RKO (cell line): Measurements from ENCODE around the gene TMEFF2.
"Not testable (repeated sequence)": the region's sequence is repeated elsewhere in the genome, so short reads cannot be mapped to it uniquely, and the experiment has no call there.

ENCODE experiments used
- DNase-seq: peaks from one replicate; pipeline ENCODE4 v3.0.0-alpha.2; 2016; ENCODE audit warnings: low spot score

The TMEFF2 gene

GRCh38 chr2:192183296-192183695 lies 11.4 kb downstream of the TMEFF2 start:
- DNase-seq = no peak

- no peak for DNase-seq
These were observed 27.8 kb downstream of the TMEFF2 start for GRCh38 chr2:192166946-192167345.

- DNase-seq = no peak
These were observed 28.9 kb downstream of the TMEFF2 start for GRCh38 chr2:192165842-192166241.

GRCh38 chr2:192162392-192163042 lies 32.2 kb downstream of the TMEFF2 start:
- DNase-seq = peak; percentile 64

- DNase-seq = no peak
These were observed 33.0 kb downstream of the TMEFF2 start for GRCh38 chr2:192161656-192162290.

- no peak for DNase-seq
These were observed 35.0 kb downstream of the TMEFF2 start for GRCh38 chr2:192159736-192160135.

GRCh38 chr2:192159208-192159607 lies 35.5 kb downstream of the TMEFF2 start:
- DNase-seq = peak; percentile 9

GRCh38 chr2:192157776-192158175 lies 37.0 kb downstream of the TMEFF2 start:
- no peak for DNase-seq

- DNase-seq = no peak
These were observed 39.1 kb downstream of the TMEFF2 start for GRCh38 chr2:192155511-192156118.

- DNase-seq = no peak
These were observed 41.2 kb downstream of the TMEFF2 start for GRCh38 chr2:192153561-192153960.

GRCh38 chr2:192151853-192152252 lies 42.9 kb downstream of the TMEFF2 start:
- peak; percentile 12 for DNase-seq

- DNase-seq = no peak
These were observed 44.6 kb downstream of the TMEFF2 start for GRCh38 chr2:192150166-192150565.

GRCh38 chr2:192148620-192149321 lies 46.0 kb downstream of the TMEFF2 start:
- DNase-seq = no peak

- no peak for DNase-seq
These were observed 46.5 kb downstream of the TMEFF2 start for GRCh38 chr2:192148241-192148619.

- peak; percentile 78 for DNase-seq
These were observed 48.4 kb downstream of the TMEFF2 start for GRCh38 chr2:192146069-192147015.

GRCh38 chr2:192145496-192145895 lies 49.2 kb downstream of the TMEFF2 start:
- DNase-seq = no peak

GRCh38 chr2:192140236-192140839 lies 54.4 kb downstream of the TMEFF2 start:
- no peak for DNase-seq

- DNase-seq = no peak
These were observed 54.9 kb downstream of the TMEFF2 start for GRCh38 chr2:192139813-192140212.

GRCh38 chr2:192137451-192137850 lies 57.3 kb downstream of the TMEFF2 start:
- DNase-seq = no peak

- DNase-seq = not testable (repeated sequence)
These were observed 62.1 kb downstream of the TMEFF2 start for GRCh38 chr2:192132604-192133003.

- DNase-seq = not testable (repeated sequence)
These were observed 64.4 kb downstream of the TMEFF2 start for GRCh38 chr2:192130312-192130711.
